Activated CD4-positive, CD25-positive, alpha-beta regulatory T cell treated with anti-CD3 and anti-CD28 coated beads, Interleukin-2, amount 50 U/mL, for 72 hours (primary cell): ENCODE measurements around the gene LNP1.

Experiments used
- DNase-seq: peaks from one replicate; pipeline ENCODE4 v3.0.0; 2021

Gene LNP1

GRCh38 chr3:100483529-100483928, 82.2 kb downstream of the LNP1 start:
- DNase-seq: no peak

- DNase-seq: no peak
Observed at GRCh38 chr3:100486808-100487207, 85.5 kb downstream of the LNP1 start.

- no peak for DNase-seq
Observed at GRCh38 chr3:100489118-100489517, 87.8 kb downstream of the LNP1 start.

- peak; percentile 80 for DNase-seq
Observed at GRCh38 chr3:100492059-100493006, 91.0 kb downstream of the LNP1 start, which contains the start of gene TMEM45A. Gene TMEM45A (plus strand): TSS chr3:100492619. CDS start chr3:100555212, 62,593 bp downstream.

GRCh38 chr3:100496711-100497261, 95.4 kb downstream of the LNP1 start:
- no peak for DNase-seq

GRCh38 chr3:100499651-100500050, 98.3 kb downstream of the LNP1 start:
- no peak for DNase-seq

GRCh38 chr3:100500320-100500880, 99.1 kb downstream of the LNP1 start:
- no peak for DNase-seq

GRCh38 chr3:100503448-100503847, 102.1 kb downstream of the LNP1 start:
- DNase-seq: no peak
